Body of pancreas (tissue), 4 donors: ENCODE measurements around the gene LDLRAD1. TPM values are rescaled to one million over a fixed set of nuclear protein-coding genes. Genes with fewer than 3 reads are reported as not detected.
"Not testable (repeated sequence)": the region's sequence is repeated elsewhere in the genome, so short reads cannot be mapped to it uniquely, and the experiment has no call there.

Experiments
- ATAC-seq: fragments of 150-250 bp; one replicate; pipeline ENCODE4 v1.9.1; 2016
- DNase-seq, 4 donors: peaks; one replicate each; pipeline ENCODE4 v3.0.0-alpha.2; 2019
- H3K27ac ChIP-seq, 4 donors: fragments of 200-600 bp; sonication (generic); 1 replicate in 3 of 4; 2 replicates in 1 of 4; pipeline versions ENCODE4 v1.5.1 to v1.6.1; 2016 to 2019; ENCODE audit warnings: mild to moderate bottlenecking in 1 of 4, mixed read lengths in 1 of 4, moderate library complexity in 1 of 4
- H3K27me3 ChIP-seq, 2 donors: fragments of 200-600 bp; sonication (generic); one replicate each; pipeline ENCODE4 v1.6.0; 2016; ENCODE audit warnings: mild to moderate bottlenecking in 1 of 2
- H3K36me3 ChIP-seq, 2 donors: fragments of 200-600 bp; sonication (generic); replicated peaks in 1 of 2; 2 replicates each; pipeline ENCODE4 v1.5.1; 2016; ENCODE audit warnings: low read depth in 2 of 2; ENCODE audit not compliant: insufficient read depth in 1 of 2
- H3K4me1 ChIP-seq: fragments of 200-600 bp; sonication (generic); one replicate; pipeline ENCODE4 v1.6.0; 2016
- H3K4me3 ChIP-seq, 2 donors: fragments of 200-600 bp; sonication (generic); 1 replicate in 1 of 2; 2 replicates in 1 of 2; pipeline ENCODE4 v1.5.1; 2016 to 2019
- H3K9me3 ChIP-seq, 3 donors: fragments of 200-600 bp; sonication (generic); 1 replicate in 2 of 3; 2 replicates in 1 of 3; pipeline ENCODE4 v1.5.1; 2016
- POLR2A ChIP-seq, 3 donors: fragments of 450-650 bp; IDR thresholded peaks; one replicate each; pipeline ENCODE4 v1.6.1; 2016; ENCODE audit warnings: antibody characterized with exemption in 3 of 3, mild to moderate bottlenecking in 2 of 3
- WGBS, 2 donors: methylation state at CpG; one replicate each; pipeline ENCODE4 v1.1.5; 2017; 5-methylcytosine and 5-hydroxymethylcytosine counted together
- intact Hi-C: fragments of 100-400 bp; cut with DNase I; formaldehyde crosslinking; loops from one replicate; pipeline ENCODE4 v1.15.1; 2023
- total RNA-seq, 2 donors: library from RNA; depleted of rRNA; stranded (reverse); fragments of >200 nt; gene quantifications; one replicate each; pipeline ENCODE4 v1.1.0, GENCODE V29; 2016
- TF ChIP-seq, protein P1 (sequence below), 7 experiments: fragments of 450-650 bp in 4 of 7; fragments of 200-600 bp in 3 of 7; sonication (generic) in 3 of 7; IDR thresholded peaks; one replicate each; pipeline ENCODE4 v1.5.1; 2016 to 2019; ENCODE audit warnings: antibody characterized with exemption in 7 of 7

Gene LDLRAD1
- total RNA-seq, 2 donors from 2014 or later, result not detected

DNA sequence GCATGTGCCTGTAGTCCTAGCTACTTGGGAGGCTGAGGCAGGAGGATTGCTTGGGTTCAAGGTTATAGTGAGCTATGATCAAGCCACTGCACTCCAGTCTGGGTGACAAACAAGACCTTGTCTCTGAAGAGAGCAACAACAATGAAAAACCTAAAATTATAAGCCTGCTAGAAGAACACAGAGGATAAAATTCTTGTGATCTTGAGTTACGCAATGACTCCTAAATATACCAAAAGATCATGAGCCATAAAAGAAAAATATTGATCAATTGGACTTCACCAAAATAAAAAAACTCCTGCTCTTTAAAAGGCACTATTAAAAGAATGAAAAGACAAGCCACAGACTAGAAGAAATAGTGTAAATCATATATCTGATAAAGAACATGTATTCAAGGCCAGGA is 22.3 kb downstream of the LDLRAD1 start:
- no peak for ATAC-seq
- Histone ChIP-seq H3K36me3 (no peaks in the 10 kb centered on the region), H3K4me3 (no peak overlapping the region), H3K4me1 (no peaks in the 10 kb centered on the region), H3K27me3 (no peaks in the 10 kb centered on the region), H3K27ac (no peak overlapping the region), H3K9me3 (no peaks in the 10 kb centered on the region)
- intact Hi-C loops, result no loop called here
- WGBS, 2 donors, result 81 to 82% methylated on average over 1 of the region's 1 CpG
- DNase-seq, result no peak
- TF ChIP-seq POLR2A (IDR thresholded peaks at IDR 0.05), result no peak
- TF ChIP-seq, protein P1, sequence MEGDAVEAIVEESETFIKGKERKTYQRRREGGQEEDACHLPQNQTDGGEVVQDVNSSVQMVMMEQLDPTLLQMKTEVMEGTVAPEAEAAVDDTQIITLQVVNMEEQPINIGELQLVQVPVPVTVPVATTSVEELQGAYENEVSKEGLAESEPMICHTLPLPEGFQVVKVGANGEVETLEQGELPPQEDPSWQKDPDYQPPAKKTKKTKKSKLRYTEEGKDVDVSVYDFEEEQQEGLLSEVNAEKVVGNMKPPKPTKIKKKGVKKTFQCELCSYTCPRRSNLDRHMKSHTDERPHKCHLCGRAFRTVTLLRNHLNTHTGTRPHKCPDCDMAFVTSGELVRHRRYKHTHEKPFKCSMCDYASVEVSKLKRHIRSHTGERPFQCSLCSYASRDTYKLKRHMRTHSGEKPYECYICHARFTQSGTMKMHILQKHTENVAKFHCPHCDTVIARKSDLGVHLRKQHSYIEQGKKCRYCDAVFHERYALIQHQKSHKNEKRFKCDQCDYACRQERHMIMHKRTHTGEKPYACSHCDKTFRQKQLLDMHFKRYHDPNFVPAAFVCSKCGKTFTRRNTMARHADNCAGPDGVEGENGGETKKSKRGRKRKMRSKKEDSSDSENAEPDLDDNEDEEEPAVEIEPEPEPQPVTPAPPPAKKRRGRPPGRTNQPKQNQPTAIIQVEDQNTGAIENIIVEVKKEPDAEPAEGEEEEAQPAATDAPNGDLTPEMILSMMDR (IDR thresholded peaks at IDR 0.05), result no peak

DNA sequence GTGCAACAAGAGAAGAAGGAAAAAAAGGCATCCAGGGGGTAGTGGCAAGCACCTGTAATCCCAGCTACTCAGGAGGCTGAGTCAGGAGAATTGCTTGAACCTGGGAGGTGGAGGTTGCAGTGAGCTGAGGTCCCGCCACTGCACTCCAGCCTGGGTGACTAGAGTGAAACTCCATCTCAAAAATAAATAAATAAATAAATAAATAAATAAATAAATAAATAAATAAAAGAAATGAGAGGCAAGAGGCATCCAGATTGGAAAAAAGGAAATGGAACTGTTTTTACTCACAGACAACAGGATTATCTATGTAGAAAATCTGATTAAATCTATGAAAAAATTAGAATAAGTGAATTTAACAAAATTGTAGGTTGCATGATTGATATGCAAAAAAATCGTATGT is 23.5 kb downstream of the LDLRAD1 start:
- H3K4me1 ChIP-seq, H3K4me3 ChIP-seq, H3K27me3 ChIP-seq, ATAC-seq, H3K27ac ChIP-seq, DNase-seq, H3K9me3 ChIP-seq, intact Hi-C loops, H3K36me3 ChIP-seq: not testable (repeated sequence)
- 66 to 76% methylated on average over 2 of the region's 2 CpGs for WGBS, 2 donors

DNA sequence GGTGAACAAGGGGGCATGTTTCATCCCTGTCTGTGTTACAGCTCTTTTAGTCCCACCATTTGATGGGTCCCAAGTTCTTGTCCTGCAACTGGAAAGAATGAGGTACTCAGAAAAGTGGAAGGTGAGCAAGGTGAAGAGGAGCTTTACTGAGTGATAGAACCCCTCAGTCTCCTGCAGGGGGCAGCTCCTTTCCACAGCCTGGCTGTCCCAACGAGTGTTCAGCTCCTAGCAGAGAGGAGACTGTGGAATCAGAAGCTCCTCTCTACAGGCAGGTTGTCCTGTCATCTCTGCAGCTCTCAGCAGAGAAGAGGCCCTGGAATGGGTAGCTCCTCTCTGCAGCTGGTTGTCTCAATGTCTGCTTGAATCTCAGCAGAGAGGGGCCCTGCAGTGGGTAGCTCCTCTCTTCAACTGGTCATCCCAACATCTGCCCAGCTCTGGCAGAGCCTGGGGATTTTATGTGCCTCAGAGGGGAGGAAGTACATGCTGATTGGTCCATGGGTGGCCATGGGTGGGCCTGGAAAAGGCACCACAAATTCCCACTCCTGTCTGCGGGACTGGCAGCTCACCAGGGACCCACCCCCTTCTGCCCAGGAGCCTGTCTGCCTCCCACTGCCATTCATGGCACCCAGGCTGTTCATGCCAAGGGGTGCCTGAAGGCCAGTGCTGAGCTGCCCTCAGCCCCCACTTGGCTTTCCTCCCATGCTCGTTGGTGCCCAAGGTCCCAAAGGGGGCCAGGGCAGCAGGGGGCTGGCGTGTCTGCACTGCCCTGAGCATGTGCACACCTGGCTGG is 25.7 kb downstream of the LDLRAD1 start:
- ATAC-seq (no peak), DNase-seq (no peak)
- Histone ChIP-seq H3K27me3 (no peaks in the 10 kb centered on the region), H3K36me3 (no peaks in the 10 kb centered on the region), H3K9me3 (no peaks in the 10 kb centered on the region), H3K4me1 (no peaks in the 10 kb centered on the region), H3K27ac (no peak overlapping the region), H3K4me3 (no peak overlapping the region)
- WGBS, 2 donors, result 50 to 65% methylated on average over 1 to 4 of the region's 4 CpGs
- TF ChIP-seq POLR2A (IDR thresholded peaks at IDR 0.05), result no peak
- TF ChIP-seq, protein P1 (IDR thresholded peaks at IDR 0.05), result no peak
- intact Hi-C loops, result no loop called here

DNA sequence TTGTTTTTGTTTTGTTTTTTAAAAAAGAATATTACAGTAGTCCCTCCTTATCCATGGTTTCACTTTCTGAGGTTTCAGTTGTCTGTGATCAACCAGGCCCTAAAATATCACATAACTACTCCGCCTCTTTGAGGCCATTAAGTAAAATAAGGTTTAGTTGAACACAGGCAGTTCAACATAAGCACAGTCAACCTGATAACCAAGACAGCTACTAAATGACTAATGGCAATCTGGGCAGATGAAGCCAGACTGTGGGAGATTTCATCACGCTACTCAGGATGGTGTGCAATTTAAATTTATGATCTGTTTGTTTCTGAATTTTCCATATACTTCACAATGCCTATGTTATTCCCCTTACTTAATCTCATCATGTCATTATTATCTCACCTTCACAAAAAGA is 30.1 kb downstream of the LDLRAD1 start:
- Histone ChIP-seq H3K4me1 (peaks cover 4% of the 10 kb centered on the region), H3K27me3 (no peaks in the 10 kb centered on the region), H3K36me3 (no peaks in the 10 kb centered on the region), H3K27ac (no peak overlapping the region), H3K9me3 (no peaks in the 10 kb centered on the region), H3K4me3 (no peak overlapping the region)
- 80 to 87% methylated on average over 2 of the region's 2 CpGs for WGBS, 2 donors
- ATAC-seq (no peak), DNase-seq (no peak)
- TF ChIP-seq, protein P1 (IDR thresholded peaks at IDR 0.05), result no peak
- TF ChIP-seq POLR2A (IDR thresholded peaks at IDR 0.05), result no peak
- intact Hi-C loops, result no loop called here

DNA sequence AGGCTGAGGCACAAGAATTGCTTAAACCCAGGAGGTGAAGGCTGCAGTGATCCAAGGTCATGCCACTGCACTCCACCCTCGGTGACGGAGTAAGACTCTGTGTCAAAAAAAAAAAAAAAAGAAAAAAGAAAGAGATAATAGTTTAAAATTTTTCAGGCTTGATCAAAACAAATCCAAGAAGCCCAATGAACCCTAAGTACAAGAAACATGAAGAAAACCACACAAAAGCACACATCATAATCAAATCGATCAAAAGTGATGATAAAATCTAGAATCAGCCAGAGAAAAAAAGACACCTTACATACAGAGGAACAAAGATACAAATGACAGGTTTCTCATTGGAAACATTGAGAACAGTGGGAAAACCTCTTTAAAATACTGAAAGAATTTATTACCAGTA is 31.5 kb downstream of the LDLRAD1 start:
- intact Hi-C loops, result no loop called here
- Histone ChIP-seq H3K27me3 (no peaks in the 10 kb centered on the region), H3K27ac (no peak overlapping the region), H3K9me3 (no peaks in the 10 kb centered on the region), H3K4me3 (no peak overlapping the region), H3K4me1 (peaks cover 16% of the 10 kb centered on the region), H3K36me3 (no peaks in the 10 kb centered on the region)
- DNase-seq, result no peak
- 82 to 86% methylated on average over 3 of the region's 3 CpGs for WGBS, 2 donors
- TF ChIP-seq POLR2A (IDR thresholded peaks at IDR 0.05), result no peak
- TF ChIP-seq, protein P1 (IDR thresholded peaks at IDR 0.05), result no peak
- ATAC-seq, result no peak
